Stimulated activated CD4-positive, alpha-beta T cell treated with anti-CD3 and anti-CD28 coated beads, Interleukin-12 subunit alpha, Interleukin-12 subunit beta, amount 100 ng/mL, for 48 hours (primary cell): ENCODE data around the gene ETNK2.

Experiments used
- DNase-seq, 3 donors: peaks; one replicate each; pipeline ENCODE4 v3.0.0-alpha.2; 2020; ENCODE audit warnings: low read depth in 2 of 3, low spot score in 1 of 3

Gene ETNK2

DNA sequence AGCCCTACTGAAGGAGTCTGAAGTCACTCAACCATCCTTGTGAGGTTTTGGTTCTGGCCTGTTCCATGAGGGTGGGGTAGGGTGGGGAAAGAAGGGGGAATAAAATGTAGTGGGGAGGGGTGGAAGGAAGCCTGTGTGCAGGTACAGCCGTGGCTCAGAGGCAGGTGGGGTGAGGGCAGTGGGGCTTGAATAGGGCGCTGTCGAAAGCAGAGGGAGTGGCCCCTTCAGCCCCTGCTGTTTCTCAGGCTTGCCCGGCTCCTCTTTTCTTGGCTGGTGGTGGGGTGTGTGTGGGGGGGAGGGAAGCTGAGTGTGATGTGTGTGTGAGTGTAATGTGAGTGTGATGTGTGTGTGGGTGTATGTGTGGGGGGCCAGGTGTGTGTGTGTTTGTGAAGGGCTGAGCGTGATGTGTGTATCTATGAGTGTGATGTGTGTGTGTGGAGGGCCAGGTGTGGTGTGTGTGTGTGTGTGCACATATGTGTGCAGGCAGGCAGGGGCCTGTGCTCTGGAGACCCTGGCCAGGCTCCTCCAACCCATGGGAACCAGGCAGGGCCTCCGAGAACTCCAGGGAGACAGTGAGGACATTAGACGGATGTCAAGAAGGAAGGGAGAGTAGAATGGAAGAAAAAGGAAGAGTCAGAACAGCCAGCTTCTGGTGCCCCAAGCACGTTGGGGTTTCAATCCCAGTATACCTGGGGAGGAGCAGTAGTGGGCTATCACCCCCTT, 69.9 kb downstream of the ETNK2 start:
- DNase-seq = no peak

DNA sequence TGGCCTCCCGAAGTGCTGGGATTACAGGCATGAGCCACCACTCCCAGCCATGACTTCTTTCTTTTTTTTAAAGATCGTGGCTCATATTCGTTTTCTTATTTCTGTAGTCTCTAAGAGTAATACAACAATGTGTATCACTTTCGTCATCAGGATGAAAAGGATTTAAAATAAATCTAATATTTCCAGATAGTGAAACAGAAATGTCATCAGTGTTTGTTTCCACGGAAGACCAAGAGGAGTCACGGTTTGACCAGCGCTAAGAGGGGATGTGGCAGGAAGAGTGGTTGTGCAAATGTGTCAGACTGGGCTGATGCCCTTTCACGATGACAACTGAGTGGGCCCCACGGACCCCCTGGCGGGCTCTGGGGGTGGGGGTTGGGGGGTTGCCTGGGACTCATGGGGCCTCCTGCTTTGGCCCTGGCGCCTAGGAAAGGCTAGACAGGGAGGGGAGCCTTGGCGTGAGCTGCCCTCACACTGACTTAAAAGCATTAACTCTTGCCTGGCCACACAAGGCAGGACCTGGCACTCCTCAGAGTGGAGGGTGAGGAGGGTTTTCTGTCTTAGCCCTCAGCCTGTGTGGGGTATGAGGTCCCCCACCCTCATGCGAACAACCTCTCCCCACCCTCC, 70.6 kb downstream of the ETNK2 start:
- no peak for DNase-seq
